K562 (cell line): ENCODE results near the gene CNTN5. TPM values are rescaled to one million over a fixed set of nuclear protein-coding genes. Genes with fewer than 3 reads are reported as not detected.

Experiments
- SIN3A ChIP-seq, 2 experiments: fragments of 150-350 bp in 1 of 2; IDR thresholded peaks; 2 replicates each; pipeline ENCODE4 v1.6.1; 2011 to 2016; ENCODE audit warnings: borderline replicate concordance in 2 of 2, low read depth in 2 of 2, low read length in 2 of 2, mild to moderate bottlenecking in 2 of 2, moderate library complexity in 2 of 2; ENCODE audit not compliant: control insufficient read depth in 1 of 2
- ZNF212 ChIP-seq: fragments of 450-650 bp; formaldehyde crosslinking; IDR thresholded peaks from 2 replicates; pipeline ENCODE4 v1.4.0; 2020; ENCODE audit warnings: mild to moderate bottlenecking
- ZNF407 ChIP-seq: fragments of 450-650 bp; IDR thresholded peaks from 2 replicates; pipeline ENCODE4 v1.6.1; 2016; ENCODE audit warnings: low read depth
- polyA plus RNA-seq, 8 experiments: library from polyadenylated mRNA; depleted of rRNA in 4 of 8; stranded (reverse) in 5 of 8; unstranded in 3 of 8; fragments of >200 nt; fragmentation: Nextera tagmentation in 2 of 8; fragmentation: Illumina TruSeq in 1 of 8; extraction: Ambion mirVana in 2 of 8; extraction: Trizol in 1 of 8; gene quantifications; 2 replicates each; pipeline versions ENCODE4 v1.2.1 to v1.2.3, GENCODE V29; 2011 to 2014; ENCODE audit warnings: inconsistent platforms in 1 of 8, missing spikeins in 1 of 8
- total RNA-seq, 7 experiments: library from RNA; depleted of rRNA in 6 of 7; stranded (reverse); fragments of >200 nt in 6 of 7; fragmentation: Illumina TruSeq in 2 of 7; extraction: Trizol in 2 of 7; gene quantifications; 2 replicates each; pipeline versions ENCODE4 v1.2.1 to v1.2.3, GENCODE V29; 2011 to 2021; ENCODE audit warnings: low replicate concordance in 1 of 7

Gene CNTN5
- total and polyA plus RNA-seq, 9 of the 15 experiments (the other 6 are each of a cell fraction or from before 2014, with no cell fraction given), result 0.03 TPM; not detected in 8

- TF ChIP-seq ZNF407, result no peak
- no peak for TF ChIP-seq SIN3A (IDR thresholded peaks at IDR 0.05; ENCODE audit: borderline replicate concordance in 2 of 2, control insufficient read depth in 1 of 2, low read depth in 2 of 2, low read length in 2 of 2)
- no peak for TF ChIP-seq ZNF212 (CRISPR knock-in tag)
Observed at GRCh38 chr11:99422581-99423427, 402.1 kb downstream of the CNTN5 start (continued).
